H9 (cell line): ENCODE results near the gene GSX1. TPM values are rescaled to one million over a fixed set of nuclear protein-coding genes. Genes with fewer than 3 reads are reported as not detected.

Source experiments
- DNase-seq: peaks from one replicate; pipeline ENCODE4 v3.0.0-alpha.2; 2017
- H2AFZ ChIP-seq: one replicate; pipeline ENCODE4 v1.6.1; 2013; ENCODE audit warnings: mild to moderate bottlenecking, low read length, control low read depth, moderate library complexity
- H2AK5ac ChIP-seq: 2 replicates; pipeline ENCODE4 v1.6.1; 2013; ENCODE audit warnings: low read length, control low read depth, mixed read lengths; ENCODE audit not compliant: insufficient read length
- H2BK120ac ChIP-seq: one replicate; pipeline ENCODE4 v1.6.1; 2013; ENCODE audit warnings: low read depth, mild to moderate bottlenecking, low read length, control low read depth, inconsistent platforms; ENCODE audit not compliant: poor library complexity, severe bottlenecking
- H2BK12ac ChIP-seq: 2 replicates; pipeline ENCODE4 v1.6.1; 2013; ENCODE audit warnings: low read length, control low read depth, mixed read lengths, low read depth; ENCODE audit not compliant: insufficient read length
- H2BK15ac ChIP-seq: 2 replicates; pipeline ENCODE4 v1.6.1; 2013; ENCODE audit warnings: low read depth, low read length, control low read depth
- H2BK20ac ChIP-seq: one replicate; pipeline ENCODE4 v1.6.1; 2013; ENCODE audit warnings: low read depth, mild to moderate bottlenecking, low read length, control low read depth, inconsistent platforms; ENCODE audit not compliant: poor library complexity, severe bottlenecking
- H2BK5ac ChIP-seq: 2 replicates; pipeline ENCODE4 v1.6.1; 2013; ENCODE audit warnings: low read length, control low read depth, mixed read lengths; ENCODE audit not compliant: insufficient read length
- H3K14ac ChIP-seq: 2 replicates; pipeline ENCODE4 v1.6.1; 2013; ENCODE audit warnings: low read length, control low read depth; ENCODE audit not compliant: insufficient read depth
- H3K18ac ChIP-seq: 2 replicates; pipeline ENCODE4 v1.6.1; 2013; ENCODE audit warnings: low read depth, mild to moderate bottlenecking, mixed read lengths, low read length, control low read depth; ENCODE audit not compliant: insufficient read length
- H3K23ac ChIP-seq: 2 replicates; pipeline ENCODE4 v1.6.1; 2013; ENCODE audit warnings: low read length, control low read depth, mixed read lengths, low read depth; ENCODE audit not compliant: insufficient read length
- H3K23me2 ChIP-seq: 2 replicates; pipeline ENCODE4 v1.6.1; 2013; ENCODE audit warnings: low read depth, mild to moderate bottlenecking, mixed read lengths, low read length, control low read depth; ENCODE audit not compliant: insufficient read length, poor library complexity, severe bottlenecking
- H3K27ac ChIP-seq: 2 replicates; pipeline ENCODE4 v1.5.1; 2013; ENCODE audit warnings: low read length, control low read depth, mixed read lengths, low read depth; ENCODE audit not compliant: insufficient read length
- H3K27me3 ChIP-seq: 2 replicates; pipeline ENCODE4 v1.6.1; 2013; ENCODE audit warnings: low read length, control low read depth, inconsistent platforms; ENCODE audit not compliant: insufficient read depth
- H3K4ac ChIP-seq: 2 replicates; pipeline ENCODE4 v1.6.1; 2013; ENCODE audit warnings: low read depth, mild to moderate bottlenecking, control low read depth, inconsistent platforms, low read length, moderate library complexity
- H3K4me1 ChIP-seq: 2 replicates; pipeline ENCODE4 v1.6.1; 2013; ENCODE audit warnings: low read length, control low read depth, inconsistent platforms; ENCODE audit not compliant: insufficient read depth
- H3K4me2 ChIP-seq: 2 replicates; pipeline ENCODE4 v1.6.1; 2013; ENCODE audit warnings: low read length, control low read depth, mixed read lengths; ENCODE audit not compliant: insufficient read length, insufficient read depth
- H3K56ac ChIP-seq: 2 replicates; pipeline ENCODE4 v1.6.1; 2013; ENCODE audit warnings: low read depth, mild to moderate bottlenecking, mixed read lengths, low read length, control low read depth; ENCODE audit not compliant: insufficient read length
- H3K79me1 ChIP-seq: 2 replicates; pipeline ENCODE4 v1.6.1; 2013; ENCODE audit warnings: low read depth, mild to moderate bottlenecking, moderate library complexity, low read length, control low read depth, inconsistent platforms; ENCODE audit not compliant: insufficient read depth, poor library complexity, severe bottlenecking
- H3K79me2 ChIP-seq: 2 replicates; pipeline ENCODE4 v1.6.1; 2013; ENCODE audit warnings: low read length, control low read depth, inconsistent platforms; ENCODE audit not compliant: insufficient read depth
- H3K9ac ChIP-seq: 2 replicates; pipeline ENCODE4 v1.6.1; 2013; ENCODE audit warnings: low read length, control low read depth, mixed read lengths; ENCODE audit not compliant: insufficient read length; ENCODE audit errors: extremely low read depth
- H3K9me3 ChIP-seq: one replicate; pipeline ENCODE4 v1.6.1; 2013; ENCODE audit warnings: low read depth, low read length, inconsistent platforms; ENCODE audit not compliant: control insufficient read depth
- H3T11ph ChIP-seq: one replicate; pipeline ENCODE4 v1.6.1; 2013; ENCODE audit warnings: mild to moderate bottlenecking, low read length, control low read depth, inconsistent platforms
- H4K20me1 ChIP-seq: one replicate; pipeline ENCODE4 v1.6.1; 2013; ENCODE audit not compliant: control insufficient read depth, insufficient read length, insufficient read depth
- H4K5ac ChIP-seq: 2 replicates; pipeline ENCODE4 v1.6.1; 2013; ENCODE audit warnings: low read depth, mild to moderate bottlenecking, mixed read lengths, low read length, control low read depth; ENCODE audit not compliant: insufficient read length
- H4K8ac ChIP-seq: replicated peaks from 2 replicates; pipeline ENCODE4 v1.6.1; 2013; ENCODE audit warnings: low read length, control low read depth, mixed read lengths, low read depth; ENCODE audit not compliant: insufficient read length
- H4K91ac ChIP-seq: 2 replicates; pipeline ENCODE4 v1.6.1; 2013; ENCODE audit warnings: low read depth, mild to moderate bottlenecking, moderate library complexity, mixed read lengths, low read length, control low read depth; ENCODE audit not compliant: insufficient read length
- H3K27ac Mint-ChIP-seq, 3 experiments: 2 replicates in 2 of 3; 3 replicates in 1 of 3; pipeline ENCODE4 v1.8.0; 2020 to 2021; ENCODE audit warnings: mixed read lengths in 3 of 3, mild to moderate bottlenecking in 1 of 3, moderate library complexity in 1 of 3
- H3K27me3 Mint-ChIP-seq: 2 replicates; pipeline ENCODE4 v1.8.0; 2021; ENCODE audit warnings: low read depth, mild to moderate bottlenecking, moderate library complexity, mixed read lengths
- H3K36me3 Mint-ChIP-seq, 3 experiments: 2 replicates in 2 of 3; 3 replicates in 1 of 3; pipeline ENCODE4 v1.8.0; 2020 to 2021; ENCODE audit warnings: low read depth in 3 of 3, mixed read lengths in 3 of 3; ENCODE audit not compliant: insufficient read depth in 1 of 3
- H3K4me1 Mint-ChIP-seq, 2 experiments: 2 replicates each; pipeline ENCODE4 v1.8.0; 2020; ENCODE audit warnings: mixed read lengths in 2 of 2
- H3K4me3 Mint-ChIP-seq, 2 experiments: 2 replicates in 1 of 2; 3 replicates in 1 of 2; pipeline ENCODE4 v1.8.0; 2020 to 2021; ENCODE audit warnings: mild to moderate bottlenecking in 2 of 2, mixed read lengths in 2 of 2, moderate library complexity in 1 of 2
- H3K9me3 Mint-ChIP-seq, 2 experiments: 2 replicates in 1 of 2; 3 replicates in 1 of 2; pipeline ENCODE4 v1.8.0; 2020; ENCODE audit warnings: mild to moderate bottlenecking in 2 of 2, mixed read lengths in 2 of 2, moderate library complexity in 1 of 2
- CTCF ChIP-seq: fragments of 200-600 bp; sonication (generic); conservative IDR thresholded peaks from 3 replicates; pipeline ENCODE4 v1.8.0; 2021; ENCODE audit warnings: antibody characterized with exemption, mild to moderate bottlenecking
- WGBS: extraction: QIAGEN DNeasy Blood & Tissue Kit; methylation state at CpG from one replicate; pipeline ENCODE4 v1.1.7; 2013; ENCODE audit warnings: missing lambda C conversion rate, low lambda C conversion rate, mixed read lengths; ENCODE audit not compliant: insufficient read length; ENCODE audit errors: extremely low coverage; 5-methylcytosine and 5-hydroxymethylcytosine counted together
- total RNA-seq: library from RNA; stranded (reverse); gene quantifications from 2 replicates; pipeline ENCODE4 v1.2.1, GENCODE V29; 2021

Gene GSX1
- total RNA-seq, 1 experiment from 2014 or later: not detected

DNA sequence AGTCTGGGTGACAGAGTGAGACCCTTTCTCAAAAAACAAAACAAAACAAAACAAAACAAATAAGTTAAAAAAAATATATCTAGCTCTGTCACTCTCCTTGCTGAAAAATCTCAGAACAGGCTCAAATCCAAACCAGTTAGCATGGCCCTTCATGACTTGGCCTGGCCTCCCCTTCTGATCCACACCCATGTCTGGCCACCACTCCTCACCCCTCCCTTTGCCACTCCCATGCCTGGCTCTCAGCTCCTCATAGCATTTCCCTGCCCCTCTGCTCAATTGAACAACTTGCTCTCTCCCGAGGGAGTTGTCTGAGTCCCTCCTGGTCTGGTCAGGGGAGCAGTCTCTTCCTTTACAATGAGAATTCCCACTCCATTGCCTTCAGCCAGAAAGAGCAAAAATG lies 4.0 kb upstream of the GSX1 start:
- Histone ChIP-seq H4K5ac (no peak overlapping the region), H3K14ac (no peak overlapping the region), H4K8ac (no peak overlapping the region), H3K4me1 (no peaks in the 10 kb centered on the region), H4K91ac (no peak overlapping the region), H2BK15ac (no peak overlapping the region), H3K23ac (no peak overlapping the region), H2BK5ac (no peak overlapping the region), H2AFZ (no peak overlapping the region), H3K23me2 (no peaks in the 10 kb centered on the region), H4K20me1 (no peaks in the 10 kb centered on the region), H3K4me2 (no peak overlapping the region), H3K56ac (no peak overlapping the region), H2BK20ac (no peak overlapping the region), H3K79me2 (no peaks in the 10 kb centered on the region), H3K79me1 (no peaks in the 10 kb centered on the region), H3K9me3 (no peaks in the 10 kb centered on the region), H3K27ac (no peak overlapping the region), H2AK5ac (no peak overlapping the region), H2BK12ac (no peak overlapping the region), H3K18ac (no peak overlapping the region), H3K4ac (no peak overlapping the region), H2BK120ac (no peak overlapping the region), H3K9ac (no peak overlapping the region), H3K27me3 (peaks cover 61% of the 10 kb centered on the region), H3T11ph (no peak overlapping the region)
- DNase-seq: no peak
- WGBS: no CpG with 5 or more reads among the region's 1 CpG
- Mint-ChIP-seq H3K9me3 (peaks cover 0 to 2% of the 10 kb centered on the region in 2 experiments; a peak in 1 of 5 replicates), H3K4me3 (no peak overlapping the region), H3K36me3 (no peaks in the 10 kb centered on the region), H3K27me3 (peaks cover 100% of the 10 kb centered on the region), H3K27ac (no peak overlapping the region; a peak in 1 of 7 replicates), H3K4me1 (peaks cover 26 to 42% of the 10 kb centered on the region in 2 experiments)
- no peak for TF ChIP-seq CTCF
